Stimulated activated CD4-positive, alpha-beta T cell treated with anti-CD3 and anti-CD28 coated beads, Interleukin-4, amount 100 ng/mL, for 48 hours (primary cell): ENCODE results near the gene TAMM41.
"Not testable (repeated sequence)": the region's sequence is repeated elsewhere in the genome, so short reads cannot be mapped to it uniquely, and the experiment has no call there.

Experiments used
- DNase-seq, 2 donors: peaks; one replicate each; pipeline ENCODE4 v3.0.0-alpha.2; 2020; ENCODE audit warnings: low read depth in 2 of 2

Gene TAMM41

GRCh38 chr3:11769704-11770476 is 76.8 kb downstream of the TAMM41 start:
- DNase-seq, result no peak

- no peak for DNase-seq
Measured at GRCh38 chr3:11768604-11769003, 78.1 kb downstream of the TAMM41 start.

- DNase-seq, result peak; percentile 21 to 30
Measured at GRCh38 chr3:11764931-11765363, 81.7 kb downstream of the TAMM41 start.

- no peak for DNase-seq
Measured at GRCh38 chr3:11759996-11760395, 86.7 kb downstream of the TAMM41 start.

- DNase-seq, result no peak
Measured at GRCh38 chr3:11757929-11758328, 88.8 kb downstream of the TAMM41 start.

GRCh38 chr3:11757441-11757875 is 89.2 kb downstream of the TAMM41 start:
- DNase-seq, result no peak

- no peak for DNase-seq
Measured at GRCh38 chr3:11755276-11755675, 91.4 kb downstream of the TAMM41 start.

- DNase-seq, result not testable (repeated sequence)
Measured at GRCh38 chr3:11752254-11752653, 94.4 kb downstream of the TAMM41 start.

GRCh38 chr3:11748306-11748705 is 98.4 kb downstream of the TAMM41 start:
- not testable (repeated sequence) for DNase-seq
